HL-60/S4 treated with phorbol 12-myristate 13-acetate at 8.2 ng/mL for 4 days and 3 days (cell line): ENCODE measurements around the gene SASH3.

Source experiments
- in situ Hi-C: fragments of 300-500 bp; cut with MboI; formaldehyde crosslinking; loops from 2 replicates; pipeline ENCODE4 v1.15.0; 2022; ENCODE audit warnings: low sequenced_read_pairs

SASH3 gene

DNA sequence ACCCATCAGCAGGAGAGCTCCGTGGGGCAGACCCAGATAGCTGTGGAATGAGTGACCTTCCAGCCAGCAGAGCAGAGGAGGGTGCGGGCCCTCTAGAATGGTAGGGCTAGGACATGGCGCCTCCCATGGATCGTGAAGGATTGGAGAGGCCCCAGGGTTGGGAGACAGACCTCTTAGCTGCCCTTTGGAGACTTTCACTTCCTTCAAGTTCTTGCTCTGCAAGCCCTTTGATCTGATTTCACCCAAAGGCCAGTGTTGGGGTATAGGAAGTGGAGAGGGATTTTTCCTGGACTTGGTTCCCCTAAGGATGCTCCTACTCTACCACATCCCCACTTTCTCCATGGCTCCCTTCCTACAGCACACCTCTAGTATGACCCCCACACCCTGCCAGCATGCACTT, 3.0 kb downstream of the SASH3 start:
- in situ Hi-C loops, result no loop called here

DNA sequence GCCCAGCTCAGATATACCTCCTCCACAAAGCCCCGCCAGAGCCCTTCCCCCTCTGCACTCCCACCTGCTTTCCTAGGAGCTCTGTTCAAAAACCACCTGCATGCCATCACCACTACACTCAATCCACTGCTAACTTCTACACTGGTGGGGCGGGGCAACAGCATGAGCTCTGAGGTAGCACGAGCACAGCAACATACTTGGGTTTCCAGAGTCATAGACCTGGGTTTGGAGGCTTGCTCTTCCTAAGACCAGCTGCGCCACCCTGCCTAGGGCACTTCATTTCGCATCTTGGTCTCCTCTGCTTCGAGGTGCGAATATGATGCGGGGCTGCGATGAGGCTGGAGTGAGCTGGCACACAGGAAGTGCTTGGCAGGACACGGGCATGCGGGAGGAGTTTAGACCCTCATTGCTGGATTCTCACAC, 3.6 kb downstream of the SASH3 start:
- in situ Hi-C loops, result no loop called here

DNA sequence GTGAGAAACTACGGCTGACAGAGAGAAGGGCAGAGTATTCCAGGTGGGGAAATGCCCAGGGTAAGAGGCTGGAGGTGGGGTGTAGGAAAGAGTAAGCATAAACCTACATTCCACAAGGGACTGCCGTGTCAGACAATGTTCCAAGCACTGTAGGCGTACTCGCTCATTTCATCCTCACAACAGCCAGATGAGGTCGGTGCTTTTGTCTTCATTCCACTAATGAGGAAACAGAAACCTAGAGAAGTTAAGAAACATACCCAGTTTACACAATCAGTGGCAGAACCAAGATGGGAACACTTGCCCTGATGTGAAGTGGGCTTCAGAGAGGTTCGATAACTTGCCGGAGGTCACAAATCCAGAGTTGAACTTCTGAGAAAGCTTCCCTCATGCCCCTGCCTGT, 4.6 kb downstream of the SASH3 start:
- in situ Hi-C loops, result no loop called here

DNA sequence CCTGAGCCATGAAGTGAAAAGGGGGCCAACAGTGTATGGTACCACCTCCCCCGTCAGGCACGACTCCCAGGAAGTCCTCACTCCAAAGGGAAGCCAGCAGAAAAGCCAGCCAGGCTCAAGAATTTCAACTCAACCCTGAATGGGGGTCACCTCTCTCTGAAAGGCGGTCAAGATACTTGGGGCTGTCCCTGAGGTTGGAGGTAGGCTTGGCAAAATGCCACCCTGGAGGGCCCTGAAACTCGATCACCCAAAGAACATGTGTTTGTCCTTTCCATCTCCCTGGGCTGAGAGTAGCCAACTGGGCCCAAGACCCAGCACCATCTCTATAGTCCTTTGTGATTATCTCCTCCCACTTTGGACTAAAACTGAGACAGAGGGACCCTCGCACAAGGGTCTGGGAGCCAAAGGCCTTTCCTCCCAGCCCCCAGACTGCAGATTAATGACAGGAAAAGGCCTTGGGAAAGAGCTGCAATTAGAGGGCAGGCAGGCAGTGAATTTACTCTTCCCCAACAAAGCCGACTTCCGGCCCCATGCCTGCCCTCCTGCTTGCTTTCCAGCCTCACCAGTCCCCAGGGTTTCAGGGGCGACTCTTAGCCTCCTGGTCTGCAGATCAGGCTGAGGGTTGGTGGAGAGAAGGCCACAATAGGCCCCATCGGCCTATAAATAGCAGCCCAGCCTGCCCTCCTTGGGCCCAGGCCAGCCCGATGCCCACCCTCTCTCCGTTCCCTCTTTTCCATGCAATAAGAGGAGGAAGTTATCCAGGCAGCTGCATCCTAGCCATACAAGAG, 5.6 kb downstream of the SASH3 start:
- in situ Hi-C loops, result no loop called here

DNA sequence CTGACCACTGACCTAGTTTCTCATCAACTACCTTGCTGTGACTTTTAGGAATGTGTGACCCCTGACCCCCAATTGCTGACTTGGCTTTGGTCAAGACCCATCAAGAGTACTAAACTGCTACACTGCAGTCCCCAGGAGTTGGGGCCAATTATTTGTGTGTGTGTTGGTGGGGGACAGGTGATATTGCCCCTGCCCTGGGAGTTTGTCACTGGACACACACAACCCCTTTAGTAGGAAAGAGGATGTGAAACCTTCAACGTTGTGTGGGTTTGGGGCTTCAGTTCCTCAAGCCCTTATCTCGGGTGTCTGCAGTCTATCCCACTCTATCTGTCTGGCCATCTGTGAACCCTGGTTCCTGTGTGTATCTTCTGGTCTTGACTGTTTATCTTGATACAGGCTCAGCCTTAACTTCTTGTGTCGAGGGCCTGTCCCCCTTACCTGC, 6.5 kb downstream of the SASH3 start:
- in situ Hi-C loops, result no loop called here

DNA sequence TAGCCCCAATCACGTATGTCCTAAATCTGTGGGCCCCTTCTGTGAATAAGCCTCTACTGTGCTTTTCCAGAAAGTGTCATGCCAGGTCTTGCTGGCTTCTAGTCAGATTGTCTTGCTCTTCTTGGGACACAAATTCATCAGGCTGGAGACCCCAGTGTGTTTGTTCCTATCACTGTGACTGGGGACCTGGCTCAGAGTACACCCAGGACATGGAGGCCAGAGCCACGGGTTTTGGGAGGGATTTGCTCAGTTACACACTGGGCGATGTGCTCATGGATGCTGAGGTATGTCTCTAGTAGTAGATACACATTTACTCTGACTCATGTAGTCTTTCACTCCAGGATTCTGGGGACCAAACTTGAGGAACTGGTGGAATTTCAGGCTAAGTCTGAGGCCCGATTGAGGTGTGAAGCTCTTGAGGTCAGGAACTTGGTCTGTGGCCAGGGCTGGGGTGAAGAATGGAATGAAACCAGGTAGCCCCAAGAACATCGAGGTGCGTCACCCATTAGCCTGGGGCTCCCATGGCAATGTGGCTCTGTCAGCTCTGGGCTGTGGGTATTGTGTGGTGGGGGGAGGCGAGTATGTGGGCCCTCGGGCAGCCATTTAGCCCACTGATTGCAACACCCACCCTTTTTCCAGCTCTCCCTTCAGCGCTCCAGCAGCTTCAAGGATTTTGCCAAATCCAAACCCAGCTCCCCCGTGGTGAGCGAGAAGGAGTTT, 7.7 kb downstream of the SASH3 start:
- in situ Hi-C loops, result no loop called here

DNA sequence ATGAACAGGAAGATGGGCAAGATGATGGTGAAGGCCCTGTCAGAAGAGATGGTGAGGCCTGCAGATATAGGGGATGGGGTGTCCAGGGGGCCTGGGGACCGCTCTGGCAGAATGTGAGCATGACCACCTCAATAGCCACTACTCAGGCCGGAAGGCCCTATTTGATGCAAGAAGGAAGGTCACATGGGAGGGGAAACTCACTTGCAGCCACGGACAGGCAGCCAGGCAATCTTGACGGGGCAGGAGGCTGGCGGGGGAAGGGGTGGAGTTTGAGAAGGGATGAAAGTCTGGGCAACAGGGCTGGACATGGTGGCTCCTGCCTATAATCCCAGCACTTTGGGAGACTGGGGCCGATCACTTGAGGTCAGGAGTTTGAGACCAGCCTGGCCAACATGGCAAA, 8.8 kb downstream of the SASH3 start:
- in situ Hi-C loops, result no loop called here

DNA sequence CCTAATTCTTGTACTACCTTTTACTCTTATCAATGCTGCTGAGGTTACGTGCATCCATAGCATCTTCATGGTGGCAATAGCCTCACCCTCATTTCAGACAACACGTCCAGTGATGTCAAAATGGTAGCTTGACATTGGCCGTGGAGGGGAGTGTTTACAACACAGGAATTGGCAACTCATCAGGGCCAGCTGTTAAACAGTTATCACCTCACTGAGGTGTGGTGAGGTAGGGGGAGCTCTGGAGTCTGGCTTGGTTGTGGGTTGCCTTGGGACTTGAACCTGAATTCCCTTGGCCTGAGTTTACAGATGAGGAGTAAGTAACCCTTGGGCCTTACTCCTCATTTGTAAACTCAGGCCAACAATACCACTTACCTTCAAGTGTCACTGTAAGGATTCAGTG, 10.4 kb downstream of the SASH3 start:
- in situ Hi-C loops, result no loop called here

DNA sequence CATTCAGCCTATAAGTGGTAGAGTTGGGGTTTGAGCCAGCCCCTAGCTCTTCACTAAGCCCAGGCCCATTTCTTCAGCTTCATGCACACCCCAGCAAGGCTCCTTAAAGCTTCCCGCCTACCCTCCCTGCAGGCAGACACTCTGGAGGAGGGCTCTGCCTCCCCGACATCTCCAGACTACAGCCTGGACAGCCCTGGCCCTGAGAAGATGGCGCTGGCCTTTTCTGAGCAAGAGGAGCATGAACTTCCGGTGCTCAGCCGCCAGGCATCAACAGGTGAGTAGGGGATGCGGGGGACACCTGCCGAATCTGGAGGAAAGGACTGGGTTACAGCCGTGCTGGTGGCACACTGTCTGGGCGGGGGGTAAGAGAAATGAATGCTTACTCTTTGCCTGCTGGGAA, 11.1 kb downstream of the SASH3 start:
- in situ Hi-C loops, result no loop called here

DNA sequence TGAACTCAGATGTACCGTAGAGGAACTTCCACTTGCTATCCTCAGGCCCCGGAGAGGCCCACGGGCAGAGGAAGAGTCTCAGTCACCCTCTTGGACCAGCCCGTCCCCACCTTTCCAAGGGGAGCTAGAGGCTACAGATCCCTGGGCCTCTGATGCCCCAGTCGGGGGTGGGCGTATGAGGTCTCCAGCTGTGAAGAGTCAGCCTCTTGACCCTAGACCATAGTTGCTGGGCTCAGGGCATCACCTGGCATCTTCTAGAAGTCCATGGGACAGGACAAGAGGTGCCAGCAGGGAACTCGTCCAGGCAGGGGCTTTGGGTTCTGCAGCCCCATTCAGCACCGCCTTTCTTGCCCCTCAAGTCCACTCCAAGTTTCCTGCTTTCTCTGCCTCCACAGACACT, 11.6 kb downstream of the SASH3 start:
- in situ Hi-C loops, result no loop called here

DNA sequence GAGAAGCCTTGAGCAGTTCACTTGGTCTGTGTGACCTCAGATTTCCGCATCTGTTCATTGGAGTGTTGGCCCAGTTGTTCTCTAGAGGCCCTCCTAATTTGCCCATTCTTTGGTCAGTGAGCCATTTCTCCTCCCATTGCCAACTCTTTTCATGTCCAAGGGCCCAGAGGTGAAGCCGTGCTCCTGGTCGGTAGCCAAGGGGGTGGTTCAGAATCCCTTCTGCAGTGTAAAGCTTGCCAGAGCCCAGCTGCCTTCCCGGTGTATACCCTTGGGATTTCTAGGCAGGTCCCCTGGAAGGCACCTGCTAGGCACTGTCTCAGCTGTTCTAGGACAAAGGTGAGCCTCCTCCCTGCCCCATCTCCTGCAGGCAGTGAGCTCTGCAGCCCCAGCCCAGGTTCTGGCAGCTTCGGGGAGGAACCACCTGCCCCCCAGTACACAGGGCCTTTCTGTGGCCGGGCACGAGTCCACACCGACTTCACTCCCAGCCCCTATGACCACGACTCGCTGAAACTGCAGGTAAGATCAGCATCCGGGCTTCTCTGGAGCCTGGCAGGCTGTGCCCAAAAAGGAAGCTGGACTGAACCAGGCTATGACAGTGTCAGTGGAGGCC, 12.3 kb downstream of the SASH3 start:
- in situ Hi-C loops, result no loop called here

DNA sequence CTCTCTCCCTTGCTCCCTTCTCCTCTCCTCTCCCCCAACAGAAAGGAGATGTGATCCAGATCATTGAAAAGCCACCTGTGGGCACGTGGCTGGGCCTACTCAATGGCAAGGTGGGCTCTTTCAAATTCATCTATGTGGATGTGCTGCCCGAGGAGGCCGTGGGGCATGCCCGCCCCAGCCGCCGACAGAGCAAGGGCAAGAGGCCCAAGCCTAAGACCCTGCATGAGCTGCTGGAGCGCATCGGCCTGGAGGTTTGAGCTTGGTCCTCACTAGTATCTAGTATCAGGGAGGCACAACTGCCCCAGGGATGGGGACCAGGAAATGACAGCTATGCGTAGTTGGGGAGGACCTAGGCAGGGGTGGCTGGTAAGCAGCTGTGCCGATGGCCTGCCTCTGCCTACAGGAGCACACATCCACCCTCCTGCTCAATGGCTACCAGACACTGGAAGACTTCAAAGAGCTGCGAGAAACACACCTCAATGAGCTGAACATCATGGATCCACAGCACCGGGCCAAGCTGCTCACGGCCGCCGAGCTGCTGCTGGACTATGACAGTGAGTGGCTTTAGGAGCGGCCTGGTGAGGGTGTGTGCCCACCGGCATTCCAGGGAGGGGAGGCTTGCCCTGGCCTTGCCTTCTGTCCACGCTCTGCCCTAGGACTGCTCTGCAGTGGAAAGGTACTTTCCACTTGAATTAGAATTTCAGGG, 13.0 kb downstream of the SASH3 start:
- in situ Hi-C loops, result no loop called here

DNA sequence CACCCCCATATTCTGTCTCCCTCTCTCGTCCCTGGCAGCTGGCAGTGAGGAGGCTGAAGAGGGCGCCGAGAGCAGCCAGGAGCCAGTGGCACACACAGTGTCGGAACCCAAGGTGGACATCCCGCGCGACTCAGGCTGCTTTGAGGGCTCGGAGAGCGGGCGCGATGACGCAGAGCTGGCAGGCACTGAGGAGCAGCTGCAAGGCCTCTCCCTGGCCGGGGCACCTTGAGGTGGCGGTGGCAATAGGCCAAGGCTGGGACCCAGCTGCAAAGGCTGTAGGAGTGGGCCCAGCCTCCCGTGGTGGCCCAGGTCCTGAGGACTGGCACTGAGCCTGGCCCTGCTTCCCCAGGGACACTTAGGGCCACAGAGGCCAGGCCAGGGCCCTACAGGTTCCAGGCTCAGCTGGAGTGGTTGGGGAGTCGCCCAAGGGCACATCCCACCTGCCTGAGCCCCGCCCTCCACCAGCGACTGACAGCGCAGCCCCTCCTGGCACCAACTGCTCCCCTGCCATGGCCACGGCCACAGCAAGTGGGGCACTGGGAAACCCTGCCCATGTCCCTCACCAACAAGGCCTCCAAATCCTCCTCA, 13.9 kb downstream of the SASH3 start:
- in situ Hi-C loops, result no loop called here

DNA sequence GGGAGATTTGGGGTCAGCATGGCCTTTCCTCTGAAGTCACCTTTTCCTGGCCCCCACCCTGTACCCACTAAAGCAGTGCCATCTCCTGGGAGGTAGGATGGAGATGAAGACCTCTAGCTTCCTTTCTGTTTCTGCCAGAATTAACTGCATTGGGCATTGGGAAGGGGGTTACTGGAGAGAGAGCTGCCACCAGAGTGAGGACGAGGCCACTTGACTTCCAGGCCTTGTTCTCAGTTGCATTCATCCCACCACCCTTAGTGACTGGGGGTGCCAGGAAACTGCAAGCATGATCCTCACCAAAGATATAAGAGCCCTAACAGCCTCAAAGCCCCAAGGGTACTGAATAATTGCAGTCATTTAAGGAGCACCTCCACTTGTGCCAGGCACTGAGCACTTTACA, 15.8 kb downstream of the SASH3 start:
- in situ Hi-C loops, result no loop called here

DNA sequence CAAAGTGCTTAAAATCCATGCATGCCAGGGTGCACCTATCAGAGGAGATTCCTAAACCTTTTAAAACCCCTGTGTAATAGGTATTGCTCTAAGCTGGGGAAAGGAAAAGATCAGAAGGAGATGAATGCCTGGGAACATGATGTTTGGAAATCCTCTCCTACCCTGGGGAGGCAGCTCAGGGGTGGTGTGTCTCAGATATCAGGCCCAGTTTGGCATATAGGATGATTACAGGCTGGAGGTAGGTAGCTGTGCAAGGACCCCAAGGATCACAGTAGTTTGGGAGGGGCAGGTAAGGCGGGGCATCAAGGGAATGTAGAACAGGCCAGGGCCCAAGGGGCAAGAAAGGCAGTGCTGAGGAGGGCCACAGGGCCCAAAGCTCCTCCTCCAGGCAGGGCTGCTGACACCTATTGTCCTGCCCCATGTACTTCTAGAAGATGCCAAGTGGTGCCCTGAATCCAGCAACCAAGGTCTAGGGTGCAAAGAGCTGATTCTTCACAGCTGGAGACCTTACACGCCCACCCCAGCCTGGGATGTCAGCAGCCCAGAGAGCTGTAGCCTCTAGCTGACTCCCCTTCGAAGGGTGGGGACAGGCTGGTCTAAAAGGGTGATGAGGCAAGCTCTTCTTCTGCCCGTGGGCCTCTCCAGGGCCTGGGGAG, 17.6 kb downstream of the SASH3 start:
- in situ Hi-C loops, result no loop called here

DNA sequence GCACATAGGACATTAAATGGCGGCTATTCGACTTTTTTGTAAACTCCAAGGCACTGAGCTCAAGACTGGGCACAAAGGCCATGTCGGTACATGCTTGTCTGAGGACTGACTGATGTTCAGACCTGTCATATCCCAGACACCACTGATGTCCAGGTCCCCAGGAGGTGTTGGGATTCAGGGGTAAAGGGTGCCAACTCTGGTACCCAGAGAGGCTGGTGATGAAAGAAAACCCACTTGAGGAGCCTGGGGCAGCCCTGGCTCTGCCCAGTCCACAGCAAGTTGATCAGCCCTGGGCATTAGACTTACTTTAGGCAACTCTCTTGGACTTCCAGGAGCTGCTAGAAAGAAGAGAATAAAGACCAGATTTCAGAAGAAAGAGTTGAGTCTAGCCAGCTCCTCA, 18.7 kb downstream of the SASH3 start:
- in situ Hi-C loops, result no loop called here

DNA sequence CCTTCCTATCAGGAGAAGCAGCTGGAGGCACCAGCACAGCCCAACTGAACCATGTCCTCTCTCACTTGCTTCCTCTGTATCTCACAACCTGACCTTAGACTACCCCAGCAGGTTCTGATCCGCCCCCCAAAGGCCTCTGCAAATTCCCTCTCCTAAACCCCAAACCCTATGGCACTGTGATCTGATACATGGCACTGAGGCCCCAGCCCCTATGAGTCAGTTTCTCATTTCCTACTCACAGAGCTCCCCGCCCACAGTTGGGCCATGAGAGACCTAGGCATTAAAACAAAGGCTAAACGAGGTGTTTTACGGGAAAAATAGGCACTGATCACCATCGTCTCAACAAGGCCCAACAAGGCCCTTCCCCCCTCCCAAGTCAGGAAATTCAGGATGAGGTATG, 19.1 kb downstream of the SASH3 start:
- in situ Hi-C loops, result no loop called here

DNA sequence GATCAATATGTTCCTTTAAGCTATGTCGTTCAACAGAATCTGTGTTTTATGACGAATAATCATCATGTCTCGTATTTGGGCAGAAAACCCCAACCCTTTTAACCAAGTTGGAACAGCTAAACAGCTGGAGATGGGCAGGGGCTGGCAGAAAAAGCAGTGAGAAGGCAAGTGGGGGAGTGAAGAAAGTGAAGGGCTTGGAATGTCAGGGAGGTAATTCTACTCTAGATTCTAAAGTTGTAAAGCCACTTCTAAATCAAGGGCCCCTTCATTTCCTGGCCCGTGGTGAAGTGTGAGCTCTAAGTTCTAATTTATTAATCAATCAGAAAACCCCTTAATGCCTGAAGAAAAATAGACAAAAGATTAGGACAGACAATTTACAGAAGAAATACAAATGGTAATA, 20.4 kb downstream of the SASH3 start:
- in situ Hi-C loops, result loop anchor here (25.0 kb wide), 1 partner anchor 163 kb away; no protein-coding TSS in a partner anchor

DNA sequence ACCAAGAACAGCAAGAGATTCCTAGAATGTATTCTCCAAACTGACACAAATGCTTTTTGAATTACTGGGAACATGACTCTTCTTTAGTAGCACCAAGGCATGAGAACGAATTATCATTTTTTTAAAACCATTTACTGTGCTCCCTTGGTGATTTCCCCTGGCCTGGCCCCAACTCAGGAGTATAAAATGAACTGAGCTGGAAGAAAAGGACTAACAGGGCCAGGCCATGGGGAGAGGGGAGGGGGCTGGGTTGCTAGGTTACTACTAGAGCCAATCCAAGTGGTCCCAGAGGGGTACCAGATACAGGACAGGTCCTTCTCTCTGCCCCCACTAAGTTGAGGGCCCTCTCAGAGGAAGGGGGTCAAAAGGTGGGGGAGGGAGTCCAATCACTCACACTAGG, 23.1 kb downstream of the SASH3 start:
- in situ Hi-C loops, result loop anchor here (25.0 kb wide), 1 partner anchor 166 kb away; no protein-coding TSS in a partner anchor

DNA sequence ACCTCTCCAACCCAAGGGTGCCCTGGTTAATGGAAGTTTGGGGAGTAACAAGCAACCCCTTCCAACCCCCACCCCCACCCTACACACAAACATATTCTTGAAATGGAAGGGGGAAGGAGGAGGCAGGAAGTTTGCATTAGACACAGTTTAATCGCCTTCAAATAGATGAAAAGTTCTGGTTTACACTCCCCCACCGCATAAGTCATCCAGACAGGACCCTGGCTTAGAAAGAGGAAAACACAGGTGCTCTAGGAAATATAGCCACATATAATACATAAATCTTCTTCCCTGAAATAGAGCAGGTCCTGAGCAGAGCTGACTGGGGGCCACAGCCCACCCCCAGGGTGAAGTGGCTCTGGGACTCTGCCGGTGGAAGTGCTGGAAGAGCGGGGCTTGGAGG, 25.1 kb downstream of the SASH3 start:
- in situ Hi-C loops, result loop anchor here (25.0 kb wide), 1 partner anchor 168 kb away; no protein-coding TSS in a partner anchor
